Measurements from ENCODE around the gene FKBP5. TPM values are rescaled to one million over a fixed set of nuclear protein-coding genes. Genes with fewer than 3 reads are reported as not detected.
A peak's percentile ranks its signal among the peaks of the same experiment; 100 is the strongest.
"Not testable (repeated sequence)": the region's sequence is repeated elsewhere in the genome, so short reads cannot be mapped to it uniquely, and the experiment has no call there.

The FKBP5 gene
- total RNA-seq, 3 donors from 2014 or later (not counting 1 experiment from before 2014, with no cell fraction given): 15.5 to 30.2 (median 27.3) TPM

DNA sequence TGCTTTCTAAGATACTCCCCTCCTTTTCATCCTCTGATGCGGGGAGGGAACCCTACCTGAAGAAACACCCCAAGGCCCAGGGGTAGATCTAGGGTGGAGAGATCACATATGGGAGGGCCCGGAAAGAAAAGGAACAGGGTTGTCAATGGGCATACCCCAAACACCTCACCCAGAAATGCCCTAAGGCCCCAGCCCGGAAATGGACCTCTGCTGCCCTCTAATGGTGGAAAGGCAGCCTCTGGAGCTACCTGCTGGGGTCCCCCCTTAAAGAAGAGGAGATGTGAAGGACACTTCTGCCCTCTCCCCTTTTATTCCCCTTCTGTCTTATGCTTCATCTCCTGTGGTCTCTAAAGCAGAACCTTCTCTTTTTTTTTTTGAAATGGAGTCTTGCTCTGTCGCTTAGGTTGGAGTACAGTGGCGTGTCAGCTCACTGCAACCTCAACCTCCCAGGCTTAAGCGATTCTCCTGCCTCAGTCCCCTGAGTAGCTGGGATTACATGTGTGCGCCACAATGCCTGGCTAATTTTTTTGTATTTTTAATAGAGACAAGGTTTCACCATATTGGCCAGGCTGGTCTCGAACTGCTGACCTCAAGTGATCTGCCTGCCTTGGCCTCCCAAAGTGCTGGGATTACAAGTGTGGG is 47.7 kb upstream of the FKBP5 start:
- H3K9me3 ChIP-seq (ENCODE audit: control insufficient read depth, insufficient read depth, low read length): no peaks in the 10 kb centered on the region
- H3K4me1 ChIP-seq (ENCODE audit: control insufficient read depth, insufficient read depth, low read length): peaks cover 37% of the 10 kb centered on the region
- no peak overlapping the region for H3K4me3 ChIP-seq (ENCODE audit: low read length)
- H3K9me3 Mint-ChIP-seq: no peaks in the 10 kb centered on the region
- intact Hi-C loops (cut with micrococcal nuclease): loop anchor here (2.0 to 5.0 kb wide), 2 partner anchors 394 to 439 kb away; partner anchors contain the start of genes DEF6 and PPARD
- H3K36me3 ChIP-seq (ENCODE audit: control insufficient read depth, insufficient read depth, low read length): no peaks in the 10 kb centered on the region
- no peak overlapping the region for H3K4me3 Mint-ChIP-seq
- H3K27ac Mint-ChIP-seq: no peak overlapping the region
- no peaks in the 10 kb centered on the region for H3K27me3 Mint-ChIP-seq (ENCODE audit: low read depth in 2 of 2)
- H3K4me1 Mint-ChIP-seq: peaks cover 26 to 35% of the 10 kb centered on the region in 2 donors
- TF ChIP-seq, protein P1, sequence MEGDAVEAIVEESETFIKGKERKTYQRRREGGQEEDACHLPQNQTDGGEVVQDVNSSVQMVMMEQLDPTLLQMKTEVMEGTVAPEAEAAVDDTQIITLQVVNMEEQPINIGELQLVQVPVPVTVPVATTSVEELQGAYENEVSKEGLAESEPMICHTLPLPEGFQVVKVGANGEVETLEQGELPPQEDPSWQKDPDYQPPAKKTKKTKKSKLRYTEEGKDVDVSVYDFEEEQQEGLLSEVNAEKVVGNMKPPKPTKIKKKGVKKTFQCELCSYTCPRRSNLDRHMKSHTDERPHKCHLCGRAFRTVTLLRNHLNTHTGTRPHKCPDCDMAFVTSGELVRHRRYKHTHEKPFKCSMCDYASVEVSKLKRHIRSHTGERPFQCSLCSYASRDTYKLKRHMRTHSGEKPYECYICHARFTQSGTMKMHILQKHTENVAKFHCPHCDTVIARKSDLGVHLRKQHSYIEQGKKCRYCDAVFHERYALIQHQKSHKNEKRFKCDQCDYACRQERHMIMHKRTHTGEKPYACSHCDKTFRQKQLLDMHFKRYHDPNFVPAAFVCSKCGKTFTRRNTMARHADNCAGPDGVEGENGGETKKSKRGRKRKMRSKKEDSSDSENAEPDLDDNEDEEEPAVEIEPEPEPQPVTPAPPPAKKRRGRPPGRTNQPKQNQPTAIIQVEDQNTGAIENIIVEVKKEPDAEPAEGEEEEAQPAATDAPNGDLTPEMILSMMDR (IDR thresholded peaks at IDR 0.05): peak; percentile 87
- no peaks in the 10 kb centered on the region for H3K27me3 ChIP-seq (ENCODE audit: control insufficient read depth, insufficient read depth, low read length)
- H3K36me3 Mint-ChIP-seq: no peaks in the 10 kb centered on the region
- DNase-seq (peak; percentile 79 to 92), ATAC-seq (peak; percentile 39 to 60 (median 48))
- H3K27ac ChIP-seq (ENCODE audit: low read length): no peak overlapping the region
- WGBS (ENCODE audit: insufficient coverage): 76% methylated on average over 6 of the region's 8 CpGs

DNA sequence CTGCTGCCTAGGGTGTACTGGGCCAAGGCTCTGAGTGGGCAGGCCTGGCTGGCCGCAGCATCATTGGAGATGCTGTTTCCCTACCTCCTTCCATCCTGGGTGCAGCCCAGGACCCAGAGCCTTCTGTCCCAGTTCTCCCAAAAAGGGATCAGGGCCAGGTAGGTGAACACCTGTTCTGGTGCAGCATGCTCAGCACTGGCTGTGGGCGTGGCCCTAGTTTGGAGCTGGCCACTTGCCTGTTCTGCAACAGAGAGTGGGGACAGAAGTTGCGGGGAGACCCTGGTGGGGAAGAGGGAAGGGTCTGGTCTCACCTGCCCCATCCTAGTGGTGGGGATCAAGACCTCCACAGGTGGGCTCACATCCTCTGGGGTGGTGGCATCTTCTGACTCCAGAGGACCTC is 46.7 kb upstream of the FKBP5 start:
- no peak for DNase-seq
- TF ChIP-seq, protein P1 (IDR thresholded peaks at IDR 0.05): no peak
- H3K36me3 ChIP-seq (ENCODE audit: control insufficient read depth, insufficient read depth, low read length): no peaks in the 10 kb centered on the region
- H3K4me3 Mint-ChIP-seq: no peak overlapping the region
- intact Hi-C loops (cut with micrococcal nuclease): loop anchor here (5.0 kb wide), 1 partner anchor 438 kb away; the partner anchor contains the start of gene DEF6
- no peaks in the 10 kb centered on the region for H3K27me3 ChIP-seq (ENCODE audit: control insufficient read depth, insufficient read depth, low read length)
- no peaks in the 10 kb centered on the region for H3K27me3 Mint-ChIP-seq (ENCODE audit: low read depth in 2 of 2)
- 95% methylated on average over 3 of the region's 3 CpGs for WGBS (ENCODE audit: insufficient coverage)
- peaks cover 45% of the 10 kb centered on the region for H3K4me1 ChIP-seq (ENCODE audit: control insufficient read depth, insufficient read depth, low read length)
- H3K27ac ChIP-seq (ENCODE audit: low read length): no peak overlapping the region
- H3K9me3 Mint-ChIP-seq: no peaks in the 10 kb centered on the region
- H3K4me3 ChIP-seq (ENCODE audit: low read length): no peak overlapping the region
- H3K4me1 Mint-ChIP-seq: peaks cover 26 to 41% of the 10 kb centered on the region in 2 donors
- no peak overlapping the region for H3K27ac Mint-ChIP-seq
- no peak for ATAC-seq
- H3K36me3 Mint-ChIP-seq: no peaks in the 10 kb centered on the region
- no peaks in the 10 kb centered on the region for H3K9me3 ChIP-seq (ENCODE audit: control insufficient read depth, insufficient read depth, low read length)

DNA sequence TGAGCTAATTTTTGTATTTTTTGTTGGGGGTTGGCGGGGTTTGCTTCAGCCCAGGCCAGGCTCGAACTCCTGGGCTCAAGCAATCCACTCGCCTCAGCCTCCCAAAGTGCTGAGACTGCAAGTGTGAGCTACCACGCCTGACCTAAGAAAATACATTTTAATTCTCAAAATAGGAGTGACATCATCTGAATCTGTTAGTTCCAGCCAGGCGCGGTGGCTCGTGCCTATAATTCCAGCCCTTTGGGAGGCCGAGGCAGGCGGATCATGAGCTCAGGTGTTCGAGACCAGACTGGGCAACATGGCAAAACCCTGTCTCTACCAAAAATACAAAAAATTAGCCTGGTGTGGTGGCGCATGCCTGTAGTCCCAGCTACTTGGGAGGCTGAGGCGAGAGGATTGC is 45.6 kb upstream of the FKBP5 start:
- H3K9me3 Mint-ChIP-seq; H3K4me3 ChIP-seq (ENCODE audit: low read length); DNase-seq; intact Hi-C loops (cut with micrococcal nuclease); H3K9me3 ChIP-seq (ENCODE audit: control insufficient read depth, insufficient read depth, low read length); H3K27ac ChIP-seq (ENCODE audit: low read length); H3K4me3 Mint-ChIP-seq; H3K27me3 Mint-ChIP-seq (ENCODE audit: low read depth in 2 of 2); ATAC-seq; H3K27ac Mint-ChIP-seq; H3K36me3 ChIP-seq (ENCODE audit: control insufficient read depth, insufficient read depth, low read length); H3K36me3 Mint-ChIP-seq; H3K27me3 ChIP-seq (ENCODE audit: control insufficient read depth, insufficient read depth, low read length): not testable (repeated sequence)
- H3K4me1 Mint-ChIP-seq: peaks cover 33 to 52% of the 10 kb centered on the region in 2 donors
- 96% methylated on average over 12 of the region's 12 CpGs for WGBS (ENCODE audit: insufficient coverage)
- peaks cover 57% of the 10 kb centered on the region for H3K4me1 ChIP-seq (ENCODE audit: control insufficient read depth, insufficient read depth, low read length)

DNA sequence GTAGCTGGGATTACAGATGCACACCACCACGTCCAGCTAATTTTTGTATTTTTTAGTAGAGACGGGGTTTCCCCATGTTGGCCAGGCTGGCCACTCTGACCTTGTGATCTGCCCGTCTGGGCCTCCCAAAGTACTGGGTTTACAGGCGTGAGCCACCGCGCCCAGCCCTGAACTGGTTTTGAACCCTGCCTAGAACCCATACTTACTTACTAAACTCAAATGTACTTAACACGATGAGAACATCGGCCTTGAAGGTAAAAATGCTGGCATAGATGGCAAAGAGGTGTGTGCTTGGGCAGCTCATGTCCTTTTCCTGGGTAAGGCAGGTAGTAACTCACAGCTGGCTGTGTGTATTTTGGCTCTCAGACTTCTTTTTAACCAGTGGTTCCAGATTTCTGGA is 44.9 kb upstream of the FKBP5 start:
- H3K27me3 ChIP-seq (ENCODE audit: control insufficient read depth, insufficient read depth, low read length): no peaks in the 10 kb centered on the region
- Mint-ChIP-seq H3K4me1 (peaks cover 38 to 59% of the 10 kb centered on the region in 2 donors), H3K27me3 (ENCODE audit: low read depth in 2 of 2) (no peaks in the 10 kb centered on the region), H3K9me3 (no peaks in the 10 kb centered on the region), H3K27ac (peak overlapping the region; percentile 38 to 72), H3K4me3 (no peak overlapping the region), H3K36me3 (no peaks in the 10 kb centered on the region)
- no peak overlapping the region for H3K4me3 ChIP-seq (ENCODE audit: low read length)
- intact Hi-C loops (cut with micrococcal nuclease): no loop called here
- no peak overlapping the region for H3K27ac ChIP-seq (ENCODE audit: low read length)
- ATAC-seq (no peak), DNase-seq (no peak)
- no peaks in the 10 kb centered on the region for H3K36me3 ChIP-seq (ENCODE audit: control insufficient read depth, insufficient read depth, low read length)
- peaks cover 63% of the 10 kb centered on the region for H3K4me1 ChIP-seq (ENCODE audit: control insufficient read depth, insufficient read depth, low read length)
- TF ChIP-seq, protein P1 (IDR thresholded peaks at IDR 0.05): no peak
- H3K9me3 ChIP-seq (ENCODE audit: control insufficient read depth, insufficient read depth, low read length): no peaks in the 10 kb centered on the region
- 91% methylated on average over 8 of the region's 8 CpGs for WGBS (ENCODE audit: insufficient coverage)
